ENCODE results near the gene THG1L.

THG1L gene

GRCh38 chr5:157761690-157762621 lies 30.7 kb downstream of the THG1L start:
- DNase-seq: no peak

GRCh38 chr5:157764531-157764930 lies 33.3 kb downstream of the THG1L start:
- no peak for DNase-seq

GRCh38 chr5:157766442-157766841 lies 35.2 kb downstream of the THG1L start:
- DNase-seq: no peak

GRCh38 chr5:157766902-157767301 lies 35.7 kb downstream of the THG1L start:
- no peak for DNase-seq

GRCh38 chr5:157767689-157768088 lies 36.5 kb downstream of the THG1L start:
- no peak for DNase-seq

GRCh38 chr5:157770665-157771064 lies 39.4 kb downstream of the THG1L start:
- no peak for DNase-seq

GRCh38 chr5:157772127-157772526 lies 40.9 kb downstream of the THG1L start:
- DNase-seq: no peak

GRCh38 chr5:157778121-157778805 lies 47.0 kb downstream of the THG1L start:
- no peak for DNase-seq

GRCh38 chr5:157779221-157779620 lies 48.0 kb downstream of the THG1L start:
- no peak for DNase-seq

- DNase-seq: no peak
Measured at GRCh38 chr5:157785801-157786200, 54.6 kb downstream of the THG1L start.

Measured in activated naive CD4-positive, alpha-beta T cell (primary cell).